DMS53 (cell line): ENCODE data around the gene GTF2IRD1.
A peak's percentile ranks its signal among the peaks of the same experiment; 100 is the strongest.
"Not testable (repeated sequence)": the region's sequence is repeated elsewhere in the genome, so short reads cannot be mapped to it uniquely, and the experiment has no call there.

Source experiments
- DNase-seq: peaks from one replicate; lab custom pipeline; 2025; lab: John Stamatoyannopoulos, UW

Gene GTF2IRD1

GRCh38 chr7:74604326-74605020, 150.8 kb downstream of the GTF2IRD1 start:
- DNase-seq: peak; percentile 42

GRCh38 chr7:74606101-74606908, 152.6 kb downstream of the GTF2IRD1 start:
- peak; percentile 86 for DNase-seq

- DNase-seq: peak; percentile 67
Measured at GRCh38 chr7:74606909-74607510, 153.3 kb downstream of the GTF2IRD1 start.

GRCh38 chr7:74612015-74612829, 158.5 kb downstream of the GTF2IRD1 start:
- DNase-seq: no peak

- DNase-seq: no peak
Measured at GRCh38 chr7:74615933-74616780, 162.5 kb downstream of the GTF2IRD1 start.

GRCh38 chr7:74617180-74617744, 163.6 kb downstream of the GTF2IRD1 start:
- DNase-seq: no peak

GRCh38 chr7:74619235-74619860, 165.6 kb downstream of the GTF2IRD1 start:
- no peak for DNase-seq

- DNase-seq: no peak
Measured at GRCh38 chr7:74622228-74622749, 168.6 kb downstream of the GTF2IRD1 start.

- no peak for DNase-seq
Measured at GRCh38 chr7:74623135-74623534, 169.4 kb downstream of the GTF2IRD1 start.

- DNase-seq: peak; percentile 39
Measured at GRCh38 chr7:74625446-74625845, 171.7 kb downstream of the GTF2IRD1 start.

- peak; percentile 37 for DNase-seq
Measured at GRCh38 chr7:74627661-74628411, 174.1 kb downstream of the GTF2IRD1 start.

- DNase-seq: no peak
Measured at GRCh38 chr7:74632505-74632904, 178.8 kb downstream of the GTF2IRD1 start.

GRCh38 chr7:74633451-74633921, 179.8 kb downstream of the GTF2IRD1 start:
- DNase-seq: no peak

GRCh38 chr7:74637745-74638144, 184.0 kb downstream of the GTF2IRD1 start:
- DNase-seq: no peak

- not testable (repeated sequence) for DNase-seq
Measured at GRCh38 chr7:74650055-74650454, 196.3 kb downstream of the GTF2IRD1 start.

- DNase-seq: not testable (repeated sequence)
Measured at GRCh38 chr7:74650493-74651132, 196.9 kb downstream of the GTF2IRD1 start.

GRCh38 chr7:74651133-74651504, 197.4 kb downstream of the GTF2IRD1 start:
- not testable (repeated sequence) for DNase-seq
